ENCODE results near the gene FOXP1.
A peak's percentile ranks its signal among the peaks of the same experiment; 100 is the strongest.

Gene FOXP1

GRCh38 chr3:71428841-71429596 is 154.5 kb downstream of the FOXP1 start:
- peak; percentile 24 for ATAC-seq
- no peaks in the 10 kb centered on the region for H3K36me3 Mint-ChIP-seq
- H3K4me1 Mint-ChIP-seq, result peaks cover 49% of the 10 kb centered on the region
- peak overlapping the region; percentile 21 for H3K4me3 Mint-ChIP-seq
- peak overlapping the region; percentile 52 for H3K27ac Mint-ChIP-seq
- H3K27me3 Mint-ChIP-seq, result no peaks in the 10 kb centered on the region
- H3K9me3 Mint-ChIP-seq, result no peaks in the 10 kb centered on the region

- H3K36me3 Mint-ChIP-seq, result no peaks in the 10 kb centered on the region
- ATAC-seq, result no peak
These were observed 157.9 kb downstream of the FOXP1 start for GRCh38 chr3:71425491-71426071.

GRCh38 chr3:71423151-71423906 is 160.2 kb downstream of the FOXP1 start:
- no peak for ATAC-seq
- no peaks in the 10 kb centered on the region for H3K9me3 Mint-ChIP-seq
- no peaks in the 10 kb centered on the region for H3K36me3 Mint-ChIP-seq
- H3K4me1 Mint-ChIP-seq, result peaks cover 73% of the 10 kb centered on the region
- H3K4me3 Mint-ChIP-seq, result no peak overlapping the region
- peak overlapping the region; percentile 95 for H3K27ac Mint-ChIP-seq
- no peaks in the 10 kb centered on the region for H3K27me3 Mint-ChIP-seq

More at GRCh38 chr3:71425491-71426071, 157.9 kb downstream of the FOXP1 start:
- Mint-ChIP-seq H3K27me3 (no peaks in the 10 kb centered on the region), H3K4me1 (peaks cover 58% of the 10 kb centered on the region), H3K9me3 (no peaks in the 10 kb centered on the region), H3K27ac (peak overlapping the region; percentile 22), H3K4me3 (no peak overlapping the region)

GRCh38 chr3:71421820-71422566 is 161.5 kb downstream of the FOXP1 start:
- Mint-ChIP-seq H3K27ac (peak overlapping the region; percentile 95), H3K27me3 (no peaks in the 10 kb centered on the region), H3K4me1 (peaks cover 79% of the 10 kb centered on the region), H3K4me3 (peak overlapping the region; percentile 70), H3K36me3 (no peaks in the 10 kb centered on the region), H3K9me3 (no peaks in the 10 kb centered on the region)
- peak; percentile 95 for ATAC-seq

- peaks cover 80% of the 10 kb centered on the region for H3K4me1 Mint-ChIP-seq
- H3K27ac Mint-ChIP-seq, result peak overlapping the region; percentile 95
- no peaks in the 10 kb centered on the region for H3K36me3 Mint-ChIP-seq
- H3K4me3 Mint-ChIP-seq, result peak overlapping the region; percentile 70
- H3K9me3 Mint-ChIP-seq, result no peaks in the 10 kb centered on the region
- ATAC-seq, result peak; percentile 71
- H3K27me3 Mint-ChIP-seq, result no peaks in the 10 kb centered on the region
These were observed 162.1 kb downstream of the FOXP1 start for GRCh38 chr3:71421475-71421819.

GRCh38 chr3:71419369-71419768 is 164.2 kb downstream of the FOXP1 start:
- no peaks in the 10 kb centered on the region for H3K27me3 Mint-ChIP-seq
- H3K9me3 Mint-ChIP-seq, result no peaks in the 10 kb centered on the region
- H3K36me3 Mint-ChIP-seq, result no peaks in the 10 kb centered on the region
- no peak overlapping the region for H3K4me3 Mint-ChIP-seq
- H3K4me1 Mint-ChIP-seq, result peaks cover 78% of the 10 kb centered on the region
- H3K27ac Mint-ChIP-seq, result peak overlapping the region; percentile 58
- peak; percentile 61 for ATAC-seq

GRCh38 chr3:71417791-71418190 is 165.7 kb downstream of the FOXP1 start:
- Mint-ChIP-seq H3K27ac (peak overlapping the region; percentile 58), H3K27me3 (no peaks in the 10 kb centered on the region)

GRCh38 chr3:71416876-71417275 is 166.7 kb downstream of the FOXP1 start:
- Mint-ChIP-seq H3K27me3 (no peaks in the 10 kb centered on the region), H3K4me3 (peak overlapping the region; percentile 44), H3K4me1 (peaks cover 66% of the 10 kb centered on the region), H3K9me3 (no peaks in the 10 kb centered on the region), H3K36me3 (no peaks in the 10 kb centered on the region), H3K27ac (peak overlapping the region; percentile 58)
- ATAC-seq, result peak; percentile 67

More at GRCh38 chr3:71417791-71418190, 165.7 kb downstream of the FOXP1 start:
- H3K36me3 Mint-ChIP-seq, result no peaks in the 10 kb centered on the region
- ATAC-seq, result no peak
- no peaks in the 10 kb centered on the region for H3K9me3 Mint-ChIP-seq
- H3K4me1 Mint-ChIP-seq, result peaks cover 76% of the 10 kb centered on the region
- no peak overlapping the region for H3K4me3 Mint-ChIP-seq

GRCh38 chr3:71415681-71416122 is 167.8 kb downstream of the FOXP1 start:
- ATAC-seq, result no peak
- H3K4me1 Mint-ChIP-seq, result peaks cover 57% of the 10 kb centered on the region

GRCh38 chr3:71414189-71414927 is 169.2 kb downstream of the FOXP1 start:
- Mint-ChIP-seq H3K36me3 (no peaks in the 10 kb centered on the region), H3K4me1 (peaks cover 51% of the 10 kb centered on the region), H3K9me3 (no peaks in the 10 kb centered on the region), H3K4me3 (no peak overlapping the region), H3K27ac (no peak overlapping the region), H3K27me3 (no peaks in the 10 kb centered on the region)
- no peak for ATAC-seq

More at GRCh38 chr3:71415681-71416122, 167.8 kb downstream of the FOXP1 start:
- no peaks in the 10 kb centered on the region for H3K9me3 Mint-ChIP-seq
- no peaks in the 10 kb centered on the region for H3K27me3 Mint-ChIP-seq
- H3K27ac Mint-ChIP-seq, result peak overlapping the region; percentile 58
- H3K4me3 Mint-ChIP-seq, result no peak overlapping the region
- H3K36me3 Mint-ChIP-seq, result no peaks in the 10 kb centered on the region

- H3K9me3 Mint-ChIP-seq, result no peaks in the 10 kb centered on the region
- H3K27me3 Mint-ChIP-seq, result no peaks in the 10 kb centered on the region
- H3K4me3 Mint-ChIP-seq, result no peak overlapping the region
- no peaks in the 10 kb centered on the region for H3K36me3 Mint-ChIP-seq
- H3K4me1 Mint-ChIP-seq, result peaks cover 51% of the 10 kb centered on the region
- no peak for ATAC-seq
- H3K27ac Mint-ChIP-seq, result peak overlapping the region; percentile 31
These were observed 170.0 kb downstream of the FOXP1 start for GRCh38 chr3:71413572-71413971.

- Mint-ChIP-seq H3K36me3 (no peaks in the 10 kb centered on the region), H3K4me1 (peaks cover 36% of the 10 kb centered on the region), H3K27me3 (no peaks in the 10 kb centered on the region), H3K27ac (peak overlapping the region; percentile 58), H3K9me3 (no peaks in the 10 kb centered on the region), H3K4me3 (no peak overlapping the region)
- ATAC-seq, result no peak
These were observed 174.2 kb downstream of the FOXP1 start for GRCh38 chr3:71409352-71409751.

GRCh38 chr3:71408903-71409302 is 174.6 kb downstream of the FOXP1 start:
- no peak for ATAC-seq
- Mint-ChIP-seq H3K9me3 (no peaks in the 10 kb centered on the region), H3K27ac (peak overlapping the region; percentile 58), H3K4me1 (peaks cover 36% of the 10 kb centered on the region), H3K27me3 (no peaks in the 10 kb centered on the region), H3K4me3 (no peak overlapping the region), H3K36me3 (no peaks in the 10 kb centered on the region)

GRCh38 chr3:71407823-71408222 is 175.7 kb downstream of the FOXP1 start:
- ATAC-seq, result no peak
- H3K4me3 Mint-ChIP-seq, result no peak overlapping the region
- peaks cover 37% of the 10 kb centered on the region for H3K4me1 Mint-ChIP-seq
- H3K9me3 Mint-ChIP-seq, result no peaks in the 10 kb centered on the region
- no peaks in the 10 kb centered on the region for H3K27me3 Mint-ChIP-seq
- H3K36me3 Mint-ChIP-seq, result no peaks in the 10 kb centered on the region
- peak overlapping the region; percentile 5 for H3K27ac Mint-ChIP-seq

Data from stimulated activated memory B cell treated with anti-CD40 and anti-IgM and Interleukin-4, amounts not matched to agents 10 μg/mL and 1 μg/mL and 100 μg/mL, for 72 hours (primary cell).